Measurements from ENCODE around the gene FFAR2.

DNA sequence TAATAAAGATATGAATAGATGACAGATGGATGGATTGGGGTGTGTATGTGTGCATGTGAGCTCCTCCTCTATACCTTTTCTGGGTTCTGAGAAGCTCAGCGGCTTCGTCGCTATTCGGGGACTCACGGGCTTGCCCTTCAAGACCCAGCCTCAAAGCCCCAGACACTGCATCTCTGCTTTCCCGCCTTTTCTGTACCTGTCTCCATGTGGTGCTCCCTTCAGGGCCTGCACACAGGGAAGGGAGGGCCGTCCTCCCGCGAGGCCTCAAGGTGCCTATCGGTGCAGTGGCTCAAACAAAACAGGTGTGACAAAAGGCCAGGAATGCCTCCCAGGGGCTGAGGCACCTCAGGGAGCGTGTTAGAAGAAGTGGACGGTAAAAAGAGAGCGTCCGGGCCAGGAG lies 26.0 kb downstream of the FFAR2 start:
- no peak for TF ChIP-seq ZFX (IDR thresholded peaks at IDR 0.05; ENCODE audit: borderline replicate concordance)
- TF ChIP-seq, protein P1, sequence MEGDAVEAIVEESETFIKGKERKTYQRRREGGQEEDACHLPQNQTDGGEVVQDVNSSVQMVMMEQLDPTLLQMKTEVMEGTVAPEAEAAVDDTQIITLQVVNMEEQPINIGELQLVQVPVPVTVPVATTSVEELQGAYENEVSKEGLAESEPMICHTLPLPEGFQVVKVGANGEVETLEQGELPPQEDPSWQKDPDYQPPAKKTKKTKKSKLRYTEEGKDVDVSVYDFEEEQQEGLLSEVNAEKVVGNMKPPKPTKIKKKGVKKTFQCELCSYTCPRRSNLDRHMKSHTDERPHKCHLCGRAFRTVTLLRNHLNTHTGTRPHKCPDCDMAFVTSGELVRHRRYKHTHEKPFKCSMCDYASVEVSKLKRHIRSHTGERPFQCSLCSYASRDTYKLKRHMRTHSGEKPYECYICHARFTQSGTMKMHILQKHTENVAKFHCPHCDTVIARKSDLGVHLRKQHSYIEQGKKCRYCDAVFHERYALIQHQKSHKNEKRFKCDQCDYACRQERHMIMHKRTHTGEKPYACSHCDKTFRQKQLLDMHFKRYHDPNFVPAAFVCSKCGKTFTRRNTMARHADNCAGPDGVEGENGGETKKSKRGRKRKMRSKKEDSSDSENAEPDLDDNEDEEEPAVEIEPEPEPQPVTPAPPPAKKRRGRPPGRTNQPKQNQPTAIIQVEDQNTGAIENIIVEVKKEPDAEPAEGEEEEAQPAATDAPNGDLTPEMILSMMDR (IDR thresholded peaks at IDR 0.05) = no peak
